Measurements from ENCODE around the gene CD33. TPM values are rescaled to one million over a fixed set of nuclear protein-coding genes. Genes with fewer than 3 reads are reported as not detected.

Gene CD33
- total RNA-seq, 1 experiment from 2014 or later = not detected

DNA sequence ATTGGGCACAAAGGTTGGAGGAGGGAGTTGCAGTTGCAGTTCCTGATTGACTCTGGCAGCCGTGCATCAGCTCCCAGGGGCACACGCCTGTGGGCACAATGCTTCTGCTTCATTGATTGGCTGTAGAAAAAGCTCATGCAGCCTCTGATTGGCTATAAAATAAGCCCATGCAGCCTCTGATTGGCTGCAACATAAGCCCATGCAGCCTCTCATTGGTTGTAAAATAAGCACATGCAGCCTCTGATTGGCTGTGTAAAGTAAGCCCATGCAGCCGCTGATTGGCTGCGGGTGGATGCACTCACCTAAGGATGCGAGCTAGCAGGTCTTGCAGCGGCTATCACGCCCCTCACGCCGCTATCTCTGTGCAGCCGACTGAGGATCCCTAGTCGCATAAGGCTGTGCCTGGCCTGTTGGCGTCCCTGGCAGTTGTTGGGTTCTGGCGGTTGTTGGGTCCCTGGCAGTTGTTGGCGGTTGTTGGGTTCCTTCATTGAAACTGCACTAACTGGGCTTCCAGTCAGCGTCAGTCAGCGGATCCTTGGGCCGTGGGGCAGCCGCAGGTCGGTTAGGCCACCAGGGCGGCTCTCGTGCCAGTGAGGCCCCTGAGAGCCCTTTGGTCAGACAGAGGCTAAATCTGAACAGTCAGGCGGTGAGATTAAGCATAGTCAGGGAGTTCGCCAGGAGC is 26.0 kb downstream of the CD33 start, which contains the start of gene SIGLECL1:
SIGLECL1 (plus strand) TSS at position 295 of the 682 bp plus-strand sequence. CDS start 12,993 bp downstream, outside the sequence.
- no TSS peak for BruUV-seq (replicated peaks)
- no peak for DNase-seq (ENCODE audit: low spot score)
- Histone ChIP-seq H3K36me3 (ENCODE audit: insufficient read depth, low read length, poor library complexity, severe bottlenecking) (no peaks in the 10 kb centered on the region), H3K4me3 (ENCODE audit: low read depth, low read length, poor library complexity, severe bottlenecking) (no peak within 1 kb of the TSS), H3K27ac (ENCODE audit: low read depth, low read length, poor library complexity, severe bottlenecking) (no peak within 1 kb of the TSS), H3K27me3 (replicated peaks; ENCODE audit: insufficient read depth, low read depth, low read length, poor library complexity) (no peaks in the 10 kb centered on the region), H3K4me1 (ENCODE audit: insufficient read depth, low read length, poor library complexity, severe bottlenecking) (no peaks in the 10 kb centered on the region), H3K9me3 (ENCODE audit: low read depth, low read length, poor library complexity, severe bottlenecking) (no peaks in the 10 kb centered on the region)
- CTCF ChIA-PET = no interaction called here
- POLR2A ChIA-PET (ENCODE audit: low non-redundant PET) = no interaction called here
- no peak for TF ChIP-seq EZH2 (IDR thresholded peaks at IDR 0.05; ENCODE audit: borderline replicate concordance, low read depth, low read length, poor library complexity, severe bottlenecking)
- TF ChIP-seq, protein P1, sequence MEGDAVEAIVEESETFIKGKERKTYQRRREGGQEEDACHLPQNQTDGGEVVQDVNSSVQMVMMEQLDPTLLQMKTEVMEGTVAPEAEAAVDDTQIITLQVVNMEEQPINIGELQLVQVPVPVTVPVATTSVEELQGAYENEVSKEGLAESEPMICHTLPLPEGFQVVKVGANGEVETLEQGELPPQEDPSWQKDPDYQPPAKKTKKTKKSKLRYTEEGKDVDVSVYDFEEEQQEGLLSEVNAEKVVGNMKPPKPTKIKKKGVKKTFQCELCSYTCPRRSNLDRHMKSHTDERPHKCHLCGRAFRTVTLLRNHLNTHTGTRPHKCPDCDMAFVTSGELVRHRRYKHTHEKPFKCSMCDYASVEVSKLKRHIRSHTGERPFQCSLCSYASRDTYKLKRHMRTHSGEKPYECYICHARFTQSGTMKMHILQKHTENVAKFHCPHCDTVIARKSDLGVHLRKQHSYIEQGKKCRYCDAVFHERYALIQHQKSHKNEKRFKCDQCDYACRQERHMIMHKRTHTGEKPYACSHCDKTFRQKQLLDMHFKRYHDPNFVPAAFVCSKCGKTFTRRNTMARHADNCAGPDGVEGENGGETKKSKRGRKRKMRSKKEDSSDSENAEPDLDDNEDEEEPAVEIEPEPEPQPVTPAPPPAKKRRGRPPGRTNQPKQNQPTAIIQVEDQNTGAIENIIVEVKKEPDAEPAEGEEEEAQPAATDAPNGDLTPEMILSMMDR (conservative IDR thresholded peaks at IDR 0.05; ENCODE audit: low read depth, low read length) = no peak
- intact Hi-C loops (cut with micrococcal nuclease; ENCODE audit: unreplicated experiment) = no loop called here

DNA sequence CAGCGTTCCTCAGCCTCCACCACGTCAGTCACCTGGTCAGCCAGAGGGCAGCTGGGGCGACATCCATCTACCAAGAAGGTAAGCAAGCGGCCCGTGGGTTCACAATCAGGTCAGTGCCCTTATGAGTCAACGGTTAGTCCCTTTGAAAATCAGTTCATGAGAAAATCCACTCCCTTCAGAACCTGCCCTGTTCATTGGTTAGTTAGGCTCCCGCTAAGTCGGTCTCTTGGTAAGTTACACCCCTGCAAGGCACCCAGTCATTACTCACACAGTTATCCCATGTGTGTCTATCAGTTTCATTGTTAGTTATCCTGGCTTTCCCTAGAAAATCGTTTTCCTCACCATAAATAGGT is 26.6 kb downstream of the CD33 start:
- intact Hi-C loops (cut with micrococcal nuclease; ENCODE audit: unreplicated experiment) = no loop called here
- CTCF ChIA-PET = no interaction called here

DNA sequence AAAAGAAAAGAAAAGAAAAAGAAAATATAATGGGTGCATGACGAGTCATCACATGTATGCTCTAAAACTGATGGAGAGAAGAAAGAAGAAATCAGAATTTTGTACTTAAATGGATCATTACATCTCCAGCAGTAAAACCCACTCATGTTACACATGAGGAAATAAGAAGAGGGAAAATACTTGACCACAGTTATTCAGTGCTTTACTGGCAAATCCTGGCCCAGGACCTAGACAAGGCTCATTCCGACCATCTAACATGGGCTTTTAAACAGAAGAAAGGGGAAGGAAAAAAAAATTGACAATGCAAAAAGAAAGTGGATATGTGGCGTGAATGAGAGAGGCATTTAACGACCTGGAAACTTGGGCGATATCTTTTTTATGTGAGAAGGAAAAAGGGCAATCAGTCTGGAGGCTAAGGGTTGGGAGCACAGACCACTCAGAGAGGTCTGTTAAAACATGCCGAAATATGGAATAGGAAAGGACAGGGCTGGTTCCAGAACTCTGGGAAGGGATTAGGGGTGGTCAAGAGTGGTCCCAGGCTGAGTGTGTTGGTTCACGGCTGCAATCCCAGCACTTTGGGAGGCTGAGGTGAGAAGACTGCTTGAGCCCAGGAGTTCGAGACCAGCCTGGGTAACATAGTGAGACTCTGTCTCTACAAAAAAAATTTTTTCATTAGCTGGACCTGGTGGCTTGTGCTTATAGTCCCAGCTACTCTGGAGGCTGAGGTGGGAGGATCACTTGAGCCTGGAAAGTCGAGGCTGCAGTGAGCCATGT is 27.6 kb downstream of the CD33 start:
- CTCF ChIA-PET = no interaction called here
- no peak for DNase-seq (ENCODE audit: low spot score)
- POLR2A ChIA-PET (ENCODE audit: low non-redundant PET) = no interaction called here
- BruUV-seq (replicated peaks) = no TSS peak
- no peak for TF ChIP-seq EZH2 (IDR thresholded peaks at IDR 0.05; ENCODE audit: borderline replicate concordance, low read depth, low read length, poor library complexity, severe bottlenecking)
- TF ChIP-seq, protein P1 (conservative IDR thresholded peaks at IDR 0.05; ENCODE audit: low read depth, low read length) = no peak
- no peak overlapping the region for H3K4me3 ChIP-seq (ENCODE audit: low read depth, low read length, poor library complexity, severe bottlenecking)
- no peaks in the 10 kb centered on the region for H3K4me1 ChIP-seq (ENCODE audit: insufficient read depth, low read length, poor library complexity, severe bottlenecking)
- intact Hi-C loops (cut with micrococcal nuclease; ENCODE audit: unreplicated experiment) = no loop called here
- no peaks in the 10 kb centered on the region for H3K9me3 ChIP-seq (ENCODE audit: low read depth, low read length, poor library complexity, severe bottlenecking)
- H3K27me3 ChIP-seq (replicated peaks; ENCODE audit: insufficient read depth, low read depth, low read length, poor library complexity) = no peaks in the 10 kb centered on the region
- H3K27ac ChIP-seq (ENCODE audit: low read depth, low read length, poor library complexity, severe bottlenecking) = no peak overlapping the region
- H3K36me3 ChIP-seq (ENCODE audit: insufficient read depth, low read length, poor library complexity, severe bottlenecking) = no peaks in the 10 kb centered on the region

More for the DNA sequence above, 26.6 kb downstream of the CD33 start:
- POLR2A ChIA-PET (ENCODE audit: low non-redundant PET) = no interaction called here
- Histone ChIP-seq H3K27ac (ENCODE audit: low read depth, low read length, poor library complexity, severe bottlenecking) (no peak overlapping the region), H3K27me3 (replicated peaks; ENCODE audit: insufficient read depth, low read depth, low read length, poor library complexity) (no peaks in the 10 kb centered on the region), H3K9me3 (ENCODE audit: low read depth, low read length, poor library complexity, severe bottlenecking) (no peaks in the 10 kb centered on the region), H3K4me3 (ENCODE audit: low read depth, low read length, poor library complexity, severe bottlenecking) (no peak overlapping the region), H3K4me1 (ENCODE audit: insufficient read depth, low read length, poor library complexity, severe bottlenecking) (no peaks in the 10 kb centered on the region), H3K36me3 (ENCODE audit: insufficient read depth, low read length, poor library complexity, severe bottlenecking) (no peaks in the 10 kb centered on the region)
- BruUV-seq (replicated peaks) = no TSS peak
- no peak for TF ChIP-seq EZH2 (IDR thresholded peaks at IDR 0.05; ENCODE audit: borderline replicate concordance, low read depth, low read length, poor library complexity, severe bottlenecking)
- TF ChIP-seq, protein P1 (conservative IDR thresholded peaks at IDR 0.05; ENCODE audit: low read depth, low read length) = no peak
- no peak for DNase-seq (ENCODE audit: low spot score)

All from A673 (cell line).